GM21447 (cell line): ENCODE results near the gene SPANXB1.
"Not testable (repeated sequence)": the region's sequence is repeated elsewhere in the genome, so short reads cannot be mapped to it uniquely, and the experiment has no call there.

Experiments used
- ATAC-seq: cut with Tn5 transposase; IDR thresholded peaks from one replicate; pipeline ENCODE4 v1.9.1; 2021; ENCODE audit not compliant: unreplicated experiment

SPANXB1 gene, protein sequence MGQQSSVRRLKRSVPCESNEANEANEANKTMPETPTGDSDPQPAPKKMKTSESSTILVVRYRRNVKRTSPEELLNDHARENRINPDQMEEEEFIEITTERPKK

DNA sequence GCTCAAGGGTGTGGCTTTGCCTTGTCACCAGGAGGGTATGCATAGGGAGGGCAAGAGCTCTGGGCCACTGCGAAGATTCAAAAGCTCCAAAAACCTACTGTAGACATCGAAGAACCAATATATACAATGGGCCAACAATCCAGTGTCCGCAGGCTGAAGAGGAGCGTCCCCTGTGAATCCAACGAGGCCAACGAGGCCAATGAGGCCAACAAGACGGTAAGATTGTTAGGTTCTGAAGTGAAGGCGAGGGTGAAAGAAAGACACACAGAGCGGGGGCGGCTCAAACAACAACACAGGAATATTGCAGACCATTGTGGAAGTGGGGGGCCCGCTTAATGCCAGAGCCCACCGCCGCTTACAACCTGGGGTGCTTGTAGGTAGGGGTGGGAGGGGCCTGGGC lies at the start of gene SPANXB1:
Gene SPANXB1 (plus strand): TSS at position 27 of the 400 bp plus-strand sequence. CDS start 100 bp downstream, at position 127.
- not testable (repeated sequence) for ATAC-seq

DNA sequence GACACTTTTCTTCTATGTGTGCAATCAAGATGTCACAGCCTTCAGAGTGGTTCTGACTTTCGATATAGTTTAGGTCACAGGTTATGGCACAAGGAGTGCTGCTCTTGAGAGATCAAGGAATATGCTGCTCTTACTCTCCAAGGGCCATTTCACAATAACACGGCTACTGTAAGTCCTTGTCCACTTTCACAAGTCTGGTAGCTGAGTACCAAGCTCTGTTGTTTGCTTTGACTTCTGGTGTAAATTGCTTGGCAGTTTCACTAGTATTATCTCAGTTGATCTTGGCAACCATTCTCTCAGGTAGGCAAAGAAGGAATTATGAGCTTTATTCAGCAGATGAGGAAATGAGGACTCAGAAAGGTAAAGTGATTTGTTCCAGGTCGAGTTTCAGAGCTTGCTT lies 35.4 kb upstream of the SPANXB1 start:
- no peak for ATAC-seq

DNA sequence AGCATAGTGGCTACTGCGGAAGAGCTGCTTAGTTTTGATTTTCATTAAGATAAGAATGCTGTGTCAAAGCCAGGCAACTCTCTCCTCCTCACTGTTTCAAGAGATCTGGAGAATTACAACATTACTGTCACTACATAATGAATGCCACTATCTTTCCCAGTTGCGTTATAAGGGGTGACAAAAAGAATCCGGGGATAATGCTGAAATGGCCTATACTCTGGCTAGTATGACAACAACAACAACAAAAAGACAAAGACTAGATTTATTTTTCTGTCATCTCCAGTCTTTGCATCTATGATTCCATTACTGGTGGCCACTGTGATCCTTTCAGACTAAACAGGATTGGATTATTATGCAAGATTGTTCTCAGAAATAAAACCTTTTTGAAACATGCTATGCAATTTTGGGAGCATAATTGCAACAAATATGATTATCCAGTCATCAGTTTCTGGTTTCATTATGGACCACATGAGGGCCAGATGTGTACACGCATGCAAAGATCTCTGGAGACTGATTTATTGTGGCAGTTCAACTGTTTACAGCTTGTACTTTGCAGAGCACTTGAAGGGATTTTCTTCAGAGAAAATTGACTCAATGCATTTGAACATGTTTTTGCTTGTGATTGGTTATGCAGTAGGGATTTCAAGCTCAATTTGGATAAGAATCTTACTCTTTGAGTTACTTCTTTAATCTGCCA lies 31.1 kb upstream of the SPANXB1 start:
- ATAC-seq = no peak

DNA sequence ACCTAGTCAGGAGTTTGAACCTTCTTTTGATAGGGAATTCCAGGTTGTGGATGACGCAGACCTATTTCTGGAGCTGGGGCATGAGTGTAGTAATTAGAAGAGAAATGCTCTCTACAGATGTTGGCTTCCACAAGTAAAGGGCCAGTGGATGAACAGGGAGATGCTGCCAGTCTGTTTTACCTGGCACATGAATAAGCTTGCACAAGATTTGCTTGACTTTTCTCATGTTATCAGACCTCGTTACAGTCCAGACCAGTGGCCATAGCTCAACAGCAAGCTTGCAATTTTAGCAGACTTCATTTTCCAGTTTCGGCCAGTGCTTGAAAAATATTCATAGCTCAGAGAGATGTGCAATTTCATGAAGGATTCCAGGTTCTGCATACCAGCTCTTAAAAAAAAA lies 26.9 kb upstream of the SPANXB1 start:
- no peak for ATAC-seq

DNA sequence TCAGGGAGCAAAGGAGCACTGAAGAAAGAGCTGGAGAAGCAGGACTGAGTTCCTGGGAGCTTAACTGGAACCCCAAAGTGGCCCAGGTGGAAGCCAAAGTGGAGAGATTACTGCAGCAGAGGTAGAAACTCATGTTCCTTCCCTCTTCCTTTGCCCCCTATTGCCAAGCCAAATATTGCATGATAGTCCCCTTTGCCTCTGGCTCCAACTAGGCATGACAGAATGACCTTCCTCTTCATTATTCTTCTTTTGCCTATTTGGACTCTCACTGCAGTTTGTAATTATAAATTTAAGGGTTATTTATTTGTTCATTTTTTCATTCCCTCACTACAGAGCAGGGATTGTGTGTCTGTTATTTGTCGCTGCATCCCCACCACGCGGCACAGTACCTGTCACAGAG lies 22.1 kb upstream of the SPANXB1 start:
- ATAC-seq = no peak

DNA sequence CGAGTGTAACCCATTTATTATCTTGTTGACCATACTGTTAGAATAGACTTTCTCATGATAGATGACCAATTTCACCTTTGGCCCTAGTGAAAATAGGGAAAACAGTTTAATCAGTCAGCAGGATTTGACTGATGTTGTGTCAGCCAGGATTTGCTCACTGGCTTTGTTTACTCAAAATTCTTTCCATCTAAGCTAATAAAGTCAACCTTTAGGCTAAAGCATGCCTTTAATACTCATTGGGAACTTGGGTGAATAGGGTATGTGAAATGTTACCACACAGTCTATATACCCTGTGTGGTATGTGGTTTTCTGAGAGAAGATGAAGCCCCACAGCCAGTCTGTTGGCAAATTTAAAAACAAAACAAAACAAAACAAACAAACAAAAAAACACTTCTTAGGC lies 18.7 kb upstream of the SPANXB1 start:
- ATAC-seq = no peak

DNA sequence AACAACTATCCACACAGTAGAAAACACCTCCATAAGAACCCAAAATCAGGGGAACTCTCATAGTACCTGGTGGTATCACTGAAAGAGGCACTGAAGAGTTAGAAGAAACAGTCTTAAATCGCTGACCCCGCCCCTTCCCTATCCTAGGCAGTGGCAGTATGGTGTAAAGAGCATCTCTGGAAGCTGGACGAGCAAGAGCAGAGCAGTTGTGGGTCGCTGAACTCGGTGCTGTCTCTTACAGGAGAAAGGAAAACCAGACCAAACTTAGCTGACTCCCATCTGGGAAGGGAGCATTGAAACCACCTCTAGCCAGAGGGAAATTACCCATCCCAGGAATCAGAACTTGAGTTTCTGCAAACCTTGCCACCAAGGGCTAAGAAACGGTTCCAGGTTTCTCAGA lies 2.8 kb downstream of the SPANXB1 start:
- not testable (repeated sequence) for ATAC-seq

DNA sequence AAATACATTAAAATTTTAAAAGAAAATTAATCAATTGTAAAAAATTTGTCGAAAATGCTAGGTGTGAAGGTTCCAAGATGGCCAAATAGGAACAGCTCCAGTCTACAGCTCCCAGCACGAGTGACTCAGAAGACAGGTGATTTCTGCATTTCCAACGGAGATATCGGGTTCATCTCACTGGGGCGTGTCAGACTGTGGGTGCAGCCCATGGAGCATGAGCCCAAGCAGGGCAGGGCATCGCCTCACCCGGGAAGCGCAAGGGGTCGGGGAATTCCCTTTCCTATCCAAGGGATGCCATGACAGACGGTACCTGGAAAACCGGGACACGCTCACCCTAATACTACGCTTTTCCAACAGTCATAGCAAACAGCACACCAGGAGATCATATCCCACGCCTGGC lies 41.9 kb downstream of the SPANXB1 start:
- not testable (repeated sequence) for ATAC-seq

DNA sequence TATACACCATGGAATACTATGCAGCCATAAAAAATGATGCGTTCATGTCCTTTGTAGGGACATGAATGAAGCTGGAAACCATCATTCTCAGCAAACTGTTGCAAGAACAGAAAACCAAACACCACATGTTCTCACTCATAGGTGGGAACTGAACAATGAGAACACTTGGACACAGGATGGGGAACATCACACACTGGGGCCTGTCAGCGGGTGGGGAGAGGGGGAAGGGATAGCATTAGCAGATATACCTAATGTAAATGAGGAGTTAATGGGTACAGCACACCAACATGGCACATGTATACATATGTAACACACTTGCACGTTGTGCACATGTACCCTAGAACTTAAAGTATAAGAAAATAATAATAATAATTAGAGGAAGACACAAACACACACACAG lies 47.5 kb downstream of the SPANXB1 start:
- ATAC-seq = not testable (repeated sequence)

DNA sequence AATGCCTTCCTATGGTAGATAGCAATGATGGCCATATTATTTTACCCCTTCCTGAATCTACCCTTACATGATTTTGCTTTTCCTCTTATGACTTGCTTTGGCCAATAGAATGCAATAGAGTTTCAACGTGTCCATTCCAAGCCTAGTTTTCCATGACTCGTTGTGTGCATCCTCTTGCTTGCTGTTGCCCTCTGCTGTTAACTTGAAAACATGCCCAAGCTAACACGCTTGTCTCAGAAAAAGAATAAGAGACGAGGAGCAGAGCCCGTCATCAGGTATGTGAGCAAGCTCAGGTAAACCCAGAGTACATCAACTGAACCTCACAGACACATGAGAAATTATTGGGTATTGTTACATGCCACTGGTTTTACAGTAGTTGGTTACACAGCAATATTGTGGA lies 49.7 kb downstream of the SPANXB1 start:
- ATAC-seq = not testable (repeated sequence)
